GM23338 (cell line): Measurements from ENCODE around the gene PFKFB1. TPM values are rescaled to one million over a fixed set of nuclear protein-coding genes. Genes with fewer than 3 reads are reported as not detected.

Experiments used
- ATAC-seq: fragments of 200-7000 bp; cut with Tn5 transposase; 3 replicates; pipeline ENCODE4 v1.9.1; 2020
- DNase-seq: peaks from one replicate; pipeline ENCODE4 v3.0.0-alpha.2; 2015; ENCODE audit warnings: low spot score
- H2AFZ ChIP-seq: fragments of 200-600 bp; sonication (generic); 2 replicates; pipeline ENCODE4 v1.8.0; 2016; ENCODE audit warnings: antibody characterized with exemption, mild to moderate bottlenecking, moderate library complexity
- H3F3A ChIP-seq: fragments of 200-600 bp; sonication (generic); replicated peaks from 2 replicates; pipeline ENCODE4 v1.8.0; 2017; ENCODE audit warnings: antibody characterized with exemption, mixed run types, low read depth
- H3K27ac ChIP-seq: fragments of 200-600 bp; sonication (generic); 2 replicates; pipeline ENCODE4 v1.6.1; 2016; ENCODE audit warnings: low read depth
- H3K27me3 ChIP-seq: fragments of 200-600 bp; sonication (generic); 2 replicates; pipeline ENCODE4 v1.8.0; 2016; ENCODE audit warnings: mild to moderate bottlenecking, mixed run types, moderate library complexity; ENCODE audit not compliant: insufficient read depth
- H3K36me3 ChIP-seq: fragments of 200-600 bp; sonication (generic); 2 replicates; pipeline ENCODE4 v1.8.0; 2016; ENCODE audit warnings: mild to moderate bottlenecking; ENCODE audit not compliant: insufficient read depth
- H3K4me1 ChIP-seq: fragments of 200-600 bp; sonication (generic); 2 replicates; pipeline ENCODE4 v1.8.0; 2016; ENCODE audit warnings: mild to moderate bottlenecking, moderate library complexity; ENCODE audit not compliant: insufficient read depth
- H3K4me2 ChIP-seq: fragments of 200-600 bp; sonication (generic); 2 replicates; pipeline ENCODE4 v1.7.1; 2017; ENCODE audit warnings: mixed run types
- H3K4me3 ChIP-seq: fragments of 200-600 bp; sonication (generic); 2 replicates; pipeline ENCODE4 v1.6.1; 2016; ENCODE audit warnings: mixed run types
- H3K79me2 ChIP-seq: fragments of 200-600 bp; sonication (generic); replicated peaks from 2 replicates; pipeline ENCODE4 v1.8.0; 2017; ENCODE audit warnings: mild to moderate bottlenecking; ENCODE audit not compliant: insufficient read depth
- H3K9me2 ChIP-seq: fragments of 200-600 bp; sonication (generic); 2 replicates; pipeline ENCODE4 v1.8.0; 2017; ENCODE audit not compliant: insufficient read depth
- H4K20me1 ChIP-seq: fragments of 200-600 bp; sonication (generic); replicated peaks from 2 replicates; pipeline ENCODE4 v1.8.0; 2017; ENCODE audit warnings: mild to moderate bottlenecking; ENCODE audit not compliant: insufficient read depth
- H3K27ac Mint-ChIP-seq: 2 replicates; pipeline ENCODE4 v1.8.0; 2020; ENCODE audit warnings: inconsistent platforms, mild to moderate bottlenecking, moderate library complexity, mixed read lengths
- H3K27me3 Mint-ChIP-seq: 3 replicates; pipeline ENCODE4 v1.8.0; 2022; ENCODE audit warnings: low read depth, mild to moderate bottlenecking, moderate library complexity, mixed read lengths, inconsistent platforms; ENCODE audit not compliant: insufficient read depth, poor library complexity
- H3K36me3 Mint-ChIP-seq: 3 replicates; pipeline ENCODE4 v1.8.0; 2021; ENCODE audit warnings: low read depth, mild to moderate bottlenecking, inconsistent platforms, moderate library complexity, mixed read lengths
- H3K4me1 Mint-ChIP-seq: 3 replicates; pipeline ENCODE4 v1.8.0; 2020; ENCODE audit warnings: mild to moderate bottlenecking, inconsistent platforms, mixed read lengths
- H3K4me3 Mint-ChIP-seq: 3 replicates; pipeline ENCODE4 v1.8.0; 2021; ENCODE audit warnings: moderate library complexity, mild to moderate bottlenecking, inconsistent platforms, mixed read lengths
- H3K9me3 Mint-ChIP-seq: 3 replicates; pipeline ENCODE4 v1.8.0; 2020; ENCODE audit warnings: moderate library complexity, mild to moderate bottlenecking, inconsistent platforms, mixed read lengths
- CTCF ChIP-seq, 2 experiments: fragments of 200-600 bp in 1 of 2; sonication (generic) in 1 of 2; conservative IDR thresholded peaks; 2 replicates each; pipeline versions ENCODE4 v1.5.1 to v1.6.1; 2016 to 2017; ENCODE audit warnings: antibody characterized with exemption in 2 of 2, low read depth in 2 of 2, mild to moderate bottlenecking in 2 of 2, moderate library complexity in 1 of 2
- EZH2 ChIP-seq: fragments of 200-600 bp; sonication (generic); IDR thresholded peaks from one replicate; pipeline ENCODE4 v1.8.0; 2017; ENCODE audit warnings: antibody characterized with exemption, mild to moderate bottlenecking, low read depth; ENCODE audit not compliant: unreplicated experiment
- EZH2phosphoT487 ChIP-seq: fragments of 200-600 bp; sonication (generic); IDR thresholded peaks from one replicate; pipeline ENCODE4 v1.8.1; 2018; ENCODE audit warnings: antibody characterized with exemption; ENCODE audit not compliant: unreplicated experiment
- JUNB ChIP-seq: IDR thresholded peaks from one replicate; pipeline ENCODE4 v1.6.1; 2016; ENCODE audit warnings: antibody characterized with exemption; ENCODE audit not compliant: unreplicated experiment
- NANOG ChIP-seq: IDR thresholded peaks from 2 replicates; pipeline ENCODE4 v1.6.1; 2016; ENCODE audit warnings: antibody characterized with exemption, borderline replicate concordance
- polyA plus RNA-seq: library from polyadenylated mRNA; unstranded; fragments of >200 nt; fragmentation: Nextera tagmentation; extraction: Ambion mirVana; gene quantifications from 2 replicates; pipeline ENCODE4 v1.2.1, GENCODE V29; 2016
- total RNA-seq: library from RNA; depleted of rRNA; stranded (reverse); fragments of >200 nt; shearing (Covaris generic); gene quantifications from 2 replicates; pipeline ENCODE4 v1.2.3, GENCODE V29; 2014
- TF ChIP-seq, protein P1 (sequence below): IDR thresholded peaks from one replicate; pipeline ENCODE4 v1.6.1; 2018; ENCODE audit warnings: antibody characterized with exemption; ENCODE audit not compliant: unreplicated experiment

The PFKFB1 gene
- total and polyA plus RNA-seq, 2 experiments from 2014 or later: not detected

DNA sequence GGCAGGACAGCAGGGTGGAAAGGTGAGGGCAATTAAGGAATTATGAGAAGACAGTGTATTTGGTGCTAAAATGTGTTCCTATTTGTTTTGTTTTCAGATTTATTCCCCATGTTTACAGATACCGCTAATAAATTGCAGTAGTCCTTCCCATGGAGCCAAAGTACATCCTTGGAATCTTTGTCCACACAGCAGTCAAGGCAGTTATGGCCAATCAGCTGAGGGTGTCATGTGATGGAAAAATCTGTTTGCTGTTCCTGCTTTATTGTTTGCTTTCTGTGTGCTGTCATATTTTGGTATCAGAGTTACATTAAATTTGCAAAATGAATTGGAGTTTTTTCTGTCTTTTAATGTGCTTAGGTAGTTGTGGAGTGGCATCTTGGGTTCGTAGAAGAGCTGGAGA is 62.9 kb downstream of the PFKFB1 start (continued):
- TF ChIP-seq, protein P1, sequence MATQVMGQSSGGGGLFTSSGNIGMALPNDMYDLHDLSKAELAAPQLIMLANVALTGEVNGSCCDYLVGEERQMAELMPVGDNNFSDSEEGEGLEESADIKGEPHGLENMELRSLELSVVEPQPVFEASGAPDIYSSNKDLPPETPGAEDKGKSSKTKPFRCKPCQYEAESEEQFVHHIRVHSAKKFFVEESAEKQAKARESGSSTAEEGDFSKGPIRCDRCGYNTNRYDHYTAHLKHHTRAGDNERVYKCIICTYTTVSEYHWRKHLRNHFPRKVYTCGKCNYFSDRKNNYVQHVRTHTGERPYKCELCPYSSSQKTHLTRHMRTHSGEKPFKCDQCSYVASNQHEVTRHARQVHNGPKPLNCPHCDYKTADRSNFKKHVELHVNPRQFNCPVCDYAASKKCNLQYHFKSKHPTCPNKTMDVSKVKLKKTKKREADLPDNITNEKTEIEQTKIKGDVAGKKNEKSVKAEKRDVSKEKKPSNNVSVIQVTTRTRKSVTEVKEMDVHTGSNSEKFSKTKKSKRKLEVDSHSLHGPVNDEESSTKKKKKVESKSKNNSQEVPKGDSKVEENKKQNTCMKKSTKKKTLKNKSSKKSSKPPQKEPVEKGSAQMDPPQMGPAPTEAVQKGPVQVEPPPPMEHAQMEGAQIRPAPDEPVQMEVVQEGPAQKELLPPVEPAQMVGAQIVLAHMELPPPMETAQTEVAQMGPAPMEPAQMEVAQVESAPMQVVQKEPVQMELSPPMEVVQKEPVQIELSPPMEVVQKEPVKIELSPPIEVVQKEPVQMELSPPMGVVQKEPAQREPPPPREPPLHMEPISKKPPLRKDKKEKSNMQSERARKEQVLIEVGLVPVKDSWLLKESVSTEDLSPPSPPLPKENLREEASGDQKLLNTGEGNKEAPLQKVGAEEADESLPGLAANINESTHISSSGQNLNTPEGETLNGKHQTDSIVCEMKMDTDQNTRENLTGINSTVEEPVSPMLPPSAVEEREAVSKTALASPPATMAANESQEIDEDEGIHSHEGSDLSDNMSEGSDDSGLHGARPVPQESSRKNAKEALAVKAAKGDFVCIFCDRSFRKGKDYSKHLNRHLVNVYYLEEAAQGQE: no peak
- TF ChIP-seq NANOG: no peak
- TF ChIP-seq EZH2: no peak
- no peak for TF ChIP-seq JUNB
- no peak for TF ChIP-seq EZH2phosphoT487

DNA sequence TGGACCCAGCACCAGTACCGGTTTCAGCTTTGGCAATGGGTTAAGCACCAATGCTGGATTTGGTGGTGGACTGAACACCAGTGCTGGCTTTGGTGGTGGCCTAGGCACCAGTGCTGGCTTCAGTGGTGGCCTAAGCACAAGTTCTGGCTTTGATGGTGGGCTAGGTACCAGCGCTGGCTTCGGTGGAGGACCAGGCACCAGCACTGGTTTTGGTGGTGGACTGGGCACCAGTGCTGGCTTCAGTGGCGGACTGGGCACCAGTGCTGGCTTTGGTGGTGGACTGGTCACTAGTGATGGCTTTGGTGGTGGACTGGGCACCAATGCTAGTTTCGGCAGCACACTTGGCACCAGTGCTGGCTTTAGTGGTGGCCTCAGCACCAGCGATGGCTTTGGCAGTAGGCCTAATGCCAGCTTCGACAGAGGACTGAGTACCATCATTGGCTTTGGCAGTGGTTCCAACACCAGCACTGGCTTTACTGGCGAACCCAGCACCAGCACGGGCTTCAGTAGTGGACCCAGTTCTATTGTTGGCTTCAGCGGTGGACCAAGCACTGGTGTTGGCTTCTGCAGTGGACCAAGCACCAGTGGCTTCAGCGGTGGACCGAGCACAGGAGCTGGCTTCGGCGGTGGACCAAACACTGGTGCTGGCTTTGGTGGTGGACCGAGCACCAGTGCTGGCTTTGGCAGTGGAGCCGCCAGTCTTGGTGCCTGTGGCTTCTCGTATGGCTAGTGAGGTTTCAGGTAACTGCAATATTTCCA is 63.5 kb downstream of the PFKFB1 start:
- H3K9me3 Mint-ChIP-seq: no peaks in the 10 kb centered on the region; the same call in 2 of the 3 replicates
- ATAC-seq: no peak
- H3K79me2 ChIP-seq: no peaks in the 10 kb centered on the region

More for the DNA sequence above, 63.5 kb downstream of the PFKFB1 start:
- Histone ChIP-seq H3K36me3 (no peaks in the 10 kb centered on the region), H3F3A (no peaks in the 10 kb centered on the region), H3K27ac (no peak overlapping the region), H3K4me3 (no peak overlapping the region), H4K20me1 (no peaks in the 10 kb centered on the region), H3K4me2 (no peak overlapping the region), H3K27me3 (no peaks in the 10 kb centered on the region), H3K4me1 (no peaks in the 10 kb centered on the region), H3K9me2 (no peaks in the 10 kb centered on the region), H2AFZ (no peak overlapping the region)
- H3K36me3 Mint-ChIP-seq: peaks cover 41% of the 10 kb centered on the region
- H3K27ac Mint-ChIP-seq: no peak overlapping the region
- TF ChIP-seq, protein P1: no peak
- no peak for TF ChIP-seq CTCF (conservative IDR thresholded peaks at IDR 0.05; ENCODE audit: low read depth in 2 of 2)
- H3K4me3 Mint-ChIP-seq: no peak overlapping the region
- no peak for DNase-seq
- no peaks in the 10 kb centered on the region for H3K4me1 Mint-ChIP-seq
- H3K27me3 Mint-ChIP-seq: no peaks in the 10 kb centered on the region
